ENCODE data around the gene TBXAS1.

- TF ChIP-seq NR3C1 (CRISPR knock-in tag; conservative IDR thresholded peaks at IDR 0.05; ENCODE audit: low read depth) (no peak), ZNF317 (CRISPR knock-in tag; IDR thresholded peaks at IDR 0.05; ENCODE audit: borderline replicate concordance, low read depth) (no peak), CTCF (IDR thresholded peaks at IDR 0.05) (no peak), ZNF138 (CRISPR knock-in tag; conservative IDR thresholded peaks at IDR 0.05) (no peak), ZNF281 (CRISPR knock-in tag; IDR thresholded peaks at IDR 0.05) (no peak), SP1 (CRISPR knock-in tag; conservative IDR thresholded peaks at IDR 0.05) (no peak)
Measured at GRCh38 chr7:139946533-139946932, 117.5 kb downstream of the TBXAS1 start.

All from WTC11 (cell line).